Measurements from ENCODE around the gene PNRC2.
"Not testable (repeated sequence)": the region's sequence is repeated elsewhere in the genome, so short reads cannot be mapped to it uniquely, and the experiment has no call there.

Gene PNRC2

DNA sequence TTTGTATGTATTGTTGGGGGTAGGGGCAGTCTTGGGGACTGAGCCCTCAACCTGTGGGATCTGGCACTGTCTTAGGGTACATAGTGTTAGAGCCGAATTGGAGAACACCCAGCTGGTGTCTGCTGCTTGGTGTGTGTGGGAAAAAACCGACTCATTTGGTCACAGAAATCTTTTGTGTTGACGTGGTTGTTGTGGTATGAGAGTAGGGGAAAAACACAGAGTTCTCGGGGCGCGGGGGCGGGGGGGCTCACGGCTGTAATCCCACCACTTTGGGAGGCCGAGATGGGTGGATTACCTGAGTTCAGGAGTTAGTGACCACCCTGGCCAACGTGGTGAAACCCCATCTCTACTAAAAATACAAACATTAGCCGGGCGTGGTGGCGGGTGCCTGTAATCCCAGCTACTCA is 35.8 kb downstream of the PNRC2 start:
- no peak for DNase-seq

DNA sequence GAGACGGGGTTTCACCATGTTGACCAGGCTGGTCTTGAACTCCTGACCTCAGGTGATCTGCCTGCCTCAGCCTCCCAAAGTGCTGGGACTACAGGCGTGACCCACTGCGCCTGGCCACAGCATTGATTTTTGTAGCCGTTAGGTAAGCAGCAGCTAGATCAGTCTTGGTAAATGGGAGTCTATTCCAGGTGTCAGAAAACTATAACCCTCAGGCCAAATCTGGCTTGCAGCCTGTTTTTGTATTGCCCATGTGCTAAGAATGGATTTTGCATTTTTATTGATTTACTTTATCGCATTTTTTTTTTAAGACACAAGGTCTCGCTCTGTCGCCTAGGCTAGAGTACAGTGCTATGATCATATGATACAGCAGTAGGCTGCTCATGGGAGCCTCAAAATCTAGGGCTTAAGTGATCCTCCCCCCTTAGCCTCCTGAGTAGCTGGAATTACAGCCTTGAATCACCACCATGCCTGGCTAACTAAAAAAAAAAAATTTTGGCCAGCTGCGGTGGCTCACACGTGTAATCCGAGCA is 37.1 kb downstream of the PNRC2 start:
- no peak for DNase-seq

- DNase-seq = no peak
Measured at GRCh38 chr1:23997812-23998211, 38.2 kb downstream of the PNRC2 start.

DNA sequence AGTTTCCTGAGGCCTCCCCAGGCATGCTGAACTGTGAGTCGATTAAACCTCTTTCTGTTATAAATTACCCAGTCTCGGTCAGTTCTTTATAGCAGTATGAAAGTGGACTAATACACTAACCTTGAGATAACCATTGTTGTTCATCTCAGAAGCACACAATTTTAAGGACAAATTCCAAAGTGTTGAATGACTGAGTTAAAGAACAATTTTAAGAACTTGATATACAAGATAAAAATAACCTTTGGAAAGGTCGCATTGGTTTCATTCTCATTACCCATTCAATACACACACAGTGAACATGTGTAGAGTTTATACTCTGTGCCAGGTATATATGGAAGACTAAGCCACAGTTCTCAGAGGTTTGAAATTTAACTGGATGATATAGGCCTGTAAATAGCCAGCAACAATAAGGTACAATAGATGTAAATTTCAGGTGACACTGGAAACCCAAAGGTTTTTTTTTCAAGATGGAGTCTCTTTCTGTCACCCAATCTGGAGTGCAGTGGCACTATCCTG is 39.6 kb downstream of the PNRC2 start:
- no peak for DNase-seq

DNA sequence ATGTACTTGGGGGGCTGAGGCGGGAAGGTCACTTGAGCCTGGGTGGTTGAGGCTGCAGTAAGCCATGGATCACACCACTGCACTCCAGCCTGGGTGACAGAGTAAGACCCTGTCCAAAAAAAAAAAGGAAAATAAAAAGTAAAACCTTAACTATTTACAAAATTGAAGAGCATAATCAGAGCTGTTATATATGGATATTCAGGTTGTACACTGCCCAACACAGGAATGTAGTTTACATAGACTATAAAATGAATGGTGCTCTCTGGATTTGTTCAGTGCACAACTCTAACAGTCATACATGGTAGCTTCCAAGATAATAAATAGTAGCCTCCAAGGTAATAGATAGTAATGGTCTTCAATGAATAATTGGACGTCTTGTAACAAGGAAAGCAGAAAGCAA is 43.1 kb downstream of the PNRC2 start:
- DNase-seq = no peak

- no peak for DNase-seq
Measured at GRCh38 chr1:24003331-24003972, 43.8 kb downstream of the PNRC2 start.

DNA sequence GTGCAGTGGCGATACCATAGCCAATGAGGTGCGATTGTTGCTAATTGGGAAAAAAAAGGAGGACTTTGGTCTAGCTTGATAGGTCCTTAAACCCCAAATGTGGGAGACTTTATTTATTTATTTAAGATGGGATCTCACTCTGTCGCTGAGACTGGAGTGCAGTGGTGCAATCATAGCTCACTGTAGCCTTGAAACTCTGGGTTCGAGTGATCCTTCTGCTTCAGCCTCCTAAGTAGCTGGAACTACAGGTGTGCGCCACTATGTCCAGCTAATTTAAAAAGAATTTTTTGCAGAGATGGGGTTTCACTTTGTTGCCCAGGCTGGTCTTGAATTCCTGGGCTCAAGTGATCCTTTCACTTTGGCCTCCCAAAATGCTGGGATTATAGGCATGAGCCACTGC is 44.5 kb downstream of the PNRC2 start:
- DNase-seq = no peak

- no peak for DNase-seq
Measured at GRCh38 chr1:24005163-24005562, 45.5 kb downstream of the PNRC2 start.

DNA sequence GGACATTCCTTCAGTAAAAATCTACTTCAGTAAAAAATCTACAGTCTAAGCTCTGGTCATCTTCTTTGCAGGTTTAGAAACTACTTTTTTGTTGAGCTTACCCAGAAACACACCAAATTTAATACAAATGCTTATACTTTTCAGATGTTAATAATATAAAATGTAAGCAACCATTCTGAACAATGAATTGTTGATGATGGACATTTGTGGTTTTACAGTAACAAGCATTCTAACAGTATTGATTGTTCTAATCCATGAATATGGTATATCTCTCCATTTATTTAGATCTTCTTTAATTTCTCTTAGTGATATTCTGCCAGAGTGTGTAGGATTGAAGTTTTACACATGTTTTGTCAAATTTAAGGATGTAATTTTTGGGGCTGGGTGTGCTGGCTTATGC is 47.5 kb downstream of the PNRC2 start:
- no peak for DNase-seq

GRCh38 chr1:24008574-24009184 is 49.1 kb downstream of the PNRC2 start:
- DNase-seq = not testable (repeated sequence)

DNA sequence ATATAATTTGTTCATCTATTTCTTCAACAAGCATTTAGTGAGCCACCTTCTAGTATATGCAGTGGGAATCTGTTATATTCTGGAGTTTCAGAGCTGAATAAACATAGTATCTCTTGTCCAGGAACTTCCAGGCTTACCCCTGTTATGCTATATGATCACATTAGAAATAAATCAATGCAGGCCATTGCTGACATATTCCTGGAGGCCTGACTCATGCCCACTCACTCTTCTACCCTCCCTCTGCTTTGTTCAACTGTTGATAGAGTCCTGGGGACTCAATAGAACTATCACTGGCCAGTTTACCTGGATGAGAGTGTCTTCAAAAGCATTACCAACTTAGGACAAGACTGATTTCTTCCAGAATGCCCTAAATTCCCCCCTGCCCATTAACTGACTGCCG is 49.8 kb downstream of the PNRC2 start:
- no peak for DNase-seq

GRCh38 chr1:24010650-24011049 is 51.0 kb downstream of the PNRC2 start:
- DNase-seq = no peak

DNA sequence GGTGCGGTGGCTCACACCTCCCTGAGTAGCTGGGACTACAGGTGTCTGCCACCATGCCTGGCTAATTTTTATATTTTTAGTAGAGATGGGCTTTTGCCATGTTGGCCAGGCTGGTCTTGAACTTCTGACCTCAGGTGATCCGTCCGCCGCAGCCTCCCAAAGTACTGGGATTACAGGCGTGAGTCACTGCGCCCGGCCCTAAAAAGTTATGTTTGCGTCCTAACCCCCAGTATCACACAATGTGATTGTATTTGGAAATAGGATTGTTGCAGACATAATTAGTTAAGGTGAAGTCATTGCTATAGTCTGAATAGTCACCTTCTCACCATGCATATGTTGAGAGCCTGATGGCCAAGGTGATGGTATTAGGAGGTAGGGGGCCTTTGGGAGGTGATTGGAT is 53.2 kb downstream of the PNRC2 start:
- DNase-seq = not testable (repeated sequence)

Data from NCI-H1417 treated with DMSO at 0.1 percent for 48 hours (cell line).